Measurements from ENCODE around the gene MIA3.

MIA3 gene

GRCh38 chr1:222711319-222712252, 93.7 kb downstream of the MIA3 start:
- no peaks in the 10 kb centered on the region for H3K9me3 ChIP-seq (ENCODE audit: severe bottlenecking)
- H3K4me3 ChIP-seq (ENCODE audit: low read depth, low read length) = peak overlapping the region; percentile 72
- 0 out of 2 replicates have a peak overlapping the region, but pooled peaks have one; percentile 12 for H3K27ac ChIP-seq
- H3K27me3 ChIP-seq (ENCODE audit: insufficient read depth, low read depth, severe bottlenecking) = no peaks in the 10 kb centered on the region
- TF ChIP-seq CTCF (IDR thresholded peaks at IDR 0.05; ENCODE audit: low read depth, low read length) = no peak
- peak; percentile 19 for DNase-seq
- H3K36me3 ChIP-seq = no peaks in the 10 kb centered on the region

DNA sequence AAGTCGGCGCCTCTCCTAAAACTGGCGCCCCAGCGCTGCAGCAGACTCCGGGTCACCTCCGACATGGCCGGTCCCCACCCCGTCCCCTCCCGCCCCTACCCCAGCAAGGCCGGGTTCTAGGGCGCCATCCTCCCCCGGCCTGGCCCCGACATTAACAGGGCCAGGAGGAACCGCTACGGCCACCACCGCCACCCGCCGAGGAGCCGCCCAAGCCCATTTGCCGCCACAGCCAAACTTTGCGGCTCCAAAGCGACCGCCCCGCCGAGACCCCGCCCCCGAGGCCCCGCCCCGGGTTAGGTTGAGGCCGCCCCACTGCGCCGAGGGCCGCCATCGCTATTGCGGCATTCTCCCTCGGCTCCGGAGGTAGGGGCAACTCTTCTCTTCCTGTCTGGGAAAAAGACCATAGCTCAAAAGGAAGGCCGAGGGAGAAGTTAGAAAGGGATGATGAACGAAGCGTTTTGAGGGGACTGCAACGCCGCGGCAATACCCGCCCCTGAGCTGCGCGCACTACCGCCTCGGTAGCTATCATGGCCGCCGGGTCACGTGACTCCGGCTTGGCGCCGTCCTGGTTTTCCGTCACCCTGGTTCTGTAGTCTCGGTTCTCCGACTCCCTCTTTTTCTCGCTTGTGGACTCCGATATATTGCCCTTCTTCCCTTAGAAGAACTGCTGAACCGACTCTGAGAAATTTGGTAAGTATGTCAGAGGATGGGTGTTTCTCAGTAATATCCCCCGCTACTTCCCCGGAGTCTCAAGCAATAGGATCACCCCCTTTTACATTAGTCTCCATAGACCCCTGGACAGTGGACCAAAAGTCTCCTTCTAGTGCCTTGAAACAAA, 94.6 kb downstream of the MIA3 start, which contains the start of the genes AIDA and BROX:
AIDA (minus strand) TSS at position 239 of the 838 bp plus-strand sequence; CDS start at position 65, 174 bp downstream.
BROX (plus strand) TSS at position 312 of the 838 bp plus-strand sequence. CDS start 3,136 bp downstream, outside the sequence.
- peak; percentile 85 for DNase-seq
- Histone ChIP-seq H3K27me3 (ENCODE audit: insufficient read depth, low read depth, severe bottlenecking) (no peaks in the 10 kb centered on the region), H3K36me3 (no peaks in the 10 kb centered on the region), H3K27ac (peak within 1 kb of the TSS; percentile 94), H3K9me3 (ENCODE audit: severe bottlenecking) (no peaks in the 10 kb centered on the region), H3K4me3 (ENCODE audit: low read depth, low read length) (peak within 1 kb of the TSS; percentile 95)
- TF ChIP-seq CTCF (IDR thresholded peaks at IDR 0.05; ENCODE audit: low read depth, low read length) = no peak

GRCh38 chr1:222713091-222713961, 95.4 kb downstream of the MIA3 start:
- Histone ChIP-seq H3K4me3 (ENCODE audit: low read depth, low read length) (peak overlapping the region; percentile 95), H3K36me3 (no peaks in the 10 kb centered on the region), H3K27me3 (ENCODE audit: insufficient read depth, low read depth, severe bottlenecking) (no peaks in the 10 kb centered on the region), H3K9me3 (ENCODE audit: severe bottlenecking) (no peaks in the 10 kb centered on the region), H3K27ac (peak overlapping the region; percentile 94)
- DNase-seq = peak; percentile 85
- TF ChIP-seq CTCF (IDR thresholded peaks at IDR 0.05; ENCODE audit: low read depth, low read length) = no peak

DNA sequence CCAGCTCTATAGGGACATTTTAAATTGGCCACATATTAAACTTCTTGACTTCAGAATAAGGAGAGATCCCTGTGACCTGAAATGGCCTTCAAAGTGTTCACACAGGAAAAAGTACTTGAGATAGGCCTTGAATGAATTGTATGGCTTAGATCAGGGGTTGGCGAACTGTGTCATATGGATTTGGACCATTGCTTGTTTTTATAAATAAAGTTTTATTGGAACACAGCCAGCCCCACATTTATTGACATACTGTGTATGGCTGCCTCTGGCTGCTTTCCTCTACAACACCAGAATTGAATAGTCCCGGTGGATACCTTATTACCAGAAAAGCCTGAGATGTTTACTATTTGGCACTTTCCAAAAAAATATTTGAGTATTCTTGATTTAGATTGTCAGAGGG, 98.5 kb downstream of the MIA3 start:
- DNase-seq = no peak
- no peak for TF ChIP-seq CTCF (IDR thresholded peaks at IDR 0.05; ENCODE audit: low read depth, low read length)
- H3K4me3 ChIP-seq (ENCODE audit: low read depth, low read length) = no peak overlapping the region
- no peaks in the 10 kb centered on the region for H3K27me3 ChIP-seq (ENCODE audit: insufficient read depth, low read depth, severe bottlenecking)
- H3K9me3 ChIP-seq (ENCODE audit: severe bottlenecking) = no peaks in the 10 kb centered on the region
- H3K27ac ChIP-seq = no peak overlapping the region
- H3K36me3 ChIP-seq = no peaks in the 10 kb centered on the region
